ENCODE results near the gene SARM1. TPM values are rescaled to one million over a fixed set of nuclear protein-coding genes. Genes with fewer than 3 reads are reported as not detected.

SARM1 gene
- total RNA-seq, 1 donor from 2014 or later: 14.1 TPM

- Histone ChIP-seq H3K36me3 (no peaks in the 10 kb centered on the region), H3K27me3 (ENCODE audit: low read depth) (no peaks in the 10 kb centered on the region), H3K4me3 (peak overlapping the region; percentile 25), H3K9me3 (no peaks in the 10 kb centered on the region), H3K4me1 (peaks cover 32% of the 10 kb centered on the region), H3K27ac (peak overlapping the region; percentile 44)
- intact Hi-C loops (cut with DNase I): no loop called here
- DNase-seq (peak; percentile 76), ATAC-seq (peak; percentile 45 to 46)
- TF ChIP-seq CTCF (IDR thresholded peaks at IDR 0.05): peak; percentile 23
These were observed 9.8 kb downstream of the SARM1 start for GRCh38 chr17:28381141-28381825.

DNA sequence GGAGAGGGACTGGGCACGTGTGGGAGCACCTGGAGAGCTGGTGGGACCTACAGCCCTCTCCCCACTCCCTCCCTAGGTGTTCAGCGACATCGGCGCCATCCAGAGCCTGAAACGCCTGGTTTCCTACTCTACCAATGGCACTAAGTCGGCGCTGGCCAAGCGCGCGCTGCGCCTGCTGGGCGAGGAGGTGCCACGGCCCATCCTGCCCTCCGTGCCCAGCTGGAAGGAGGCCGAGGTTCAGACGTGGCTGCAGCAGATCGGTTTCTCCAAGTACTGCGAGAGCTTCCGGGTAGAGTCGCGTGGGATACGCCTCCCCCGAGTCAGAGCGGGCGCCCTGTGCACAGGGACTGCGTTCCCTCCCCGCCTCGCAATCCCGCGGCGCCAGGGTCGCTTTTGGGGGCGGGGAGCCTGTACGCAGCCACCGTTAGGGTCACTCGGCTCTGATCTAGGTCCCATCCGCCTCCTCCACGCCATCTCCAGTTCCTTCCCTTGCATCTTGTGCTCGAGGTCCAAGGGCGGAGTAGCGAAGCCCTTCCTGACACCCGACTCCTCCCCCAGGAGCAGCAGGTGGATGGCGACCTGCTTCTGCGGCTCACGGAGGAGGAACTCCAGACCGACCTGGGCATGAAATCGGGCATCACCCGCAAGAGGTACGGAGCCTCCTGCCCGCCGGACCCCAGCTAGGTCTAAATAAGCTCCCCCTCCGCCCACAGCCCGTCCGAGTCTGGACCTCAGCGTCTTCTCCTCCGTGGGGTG lies 13.0 kb downstream of the SARM1 start:
- peak; percentile 88 for DNase-seq
- H3K4me1 ChIP-seq: peaks cover 32% of the 10 kb centered on the region
- H3K27ac ChIP-seq: peak overlapping the region; percentile 66
- peak; percentile 91 to 93 for ATAC-seq
- TF ChIP-seq CTCF (IDR thresholded peaks at IDR 0.05): no peak
- intact Hi-C loops (cut with DNase I): no loop called here
- H3K4me3 ChIP-seq: peak overlapping the region; percentile 65
- no peaks in the 10 kb centered on the region for H3K27me3 ChIP-seq (ENCODE audit: low read depth)
- no peaks in the 10 kb centered on the region for H3K9me3 ChIP-seq
- peaks cover 28% of the 10 kb centered on the region for H3K36me3 ChIP-seq

GRCh38 chr17:28385037-28385400 lies 13.5 kb downstream of the SARM1 start:
- ATAC-seq (peak; percentile 44 to 59), DNase-seq (peak; percentile 66)
- peaks cover 32% of the 10 kb centered on the region for H3K4me1 ChIP-seq
- no peaks in the 10 kb centered on the region for H3K27me3 ChIP-seq (ENCODE audit: low read depth)
- H3K36me3 ChIP-seq: peaks cover 34% of the 10 kb centered on the region
- H3K4me3 ChIP-seq: peak overlapping the region; percentile 65
- no peaks in the 10 kb centered on the region for H3K9me3 ChIP-seq
- H3K27ac ChIP-seq: peak overlapping the region; percentile 66
- intact Hi-C loops (cut with DNase I): no loop called here
- no peak for TF ChIP-seq CTCF (IDR thresholded peaks at IDR 0.05)

DNA sequence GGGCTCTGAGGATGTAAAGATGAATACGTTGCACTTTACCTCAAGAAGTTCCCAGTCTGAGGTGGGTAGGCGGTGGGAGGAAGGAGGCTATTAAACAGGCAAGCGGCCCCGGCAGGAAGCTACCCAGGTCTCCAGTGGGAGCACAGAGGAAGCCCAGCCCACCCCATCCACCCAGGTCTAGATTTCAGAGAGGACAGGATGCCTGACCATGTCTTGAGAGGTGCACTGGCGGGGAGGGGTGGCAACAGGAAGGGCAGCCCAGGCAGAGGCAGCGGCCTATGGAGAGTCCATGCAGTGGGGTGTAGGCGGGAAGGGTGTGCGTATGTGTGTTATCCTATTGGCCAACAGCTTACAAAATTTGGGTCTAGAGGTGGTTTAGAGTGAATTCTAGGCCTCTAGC lies 13.9 kb downstream of the SARM1 start:
- peak overlapping the region; percentile 66 for H3K27ac ChIP-seq
- no peak for TF ChIP-seq CTCF (IDR thresholded peaks at IDR 0.05)
- H3K27me3 ChIP-seq (ENCODE audit: low read depth): no peaks in the 10 kb centered on the region
- peaks cover 38% of the 10 kb centered on the region for H3K36me3 ChIP-seq
- peak; percentile 49 for DNase-seq
- H3K4me3 ChIP-seq: peak overlapping the region; percentile 65
- peaks cover 30% of the 10 kb centered on the region for H3K4me1 ChIP-seq
- ATAC-seq: no peak
- intact Hi-C loops (cut with DNase I): no loop called here
- H3K9me3 ChIP-seq: no peaks in the 10 kb centered on the region

DNA sequence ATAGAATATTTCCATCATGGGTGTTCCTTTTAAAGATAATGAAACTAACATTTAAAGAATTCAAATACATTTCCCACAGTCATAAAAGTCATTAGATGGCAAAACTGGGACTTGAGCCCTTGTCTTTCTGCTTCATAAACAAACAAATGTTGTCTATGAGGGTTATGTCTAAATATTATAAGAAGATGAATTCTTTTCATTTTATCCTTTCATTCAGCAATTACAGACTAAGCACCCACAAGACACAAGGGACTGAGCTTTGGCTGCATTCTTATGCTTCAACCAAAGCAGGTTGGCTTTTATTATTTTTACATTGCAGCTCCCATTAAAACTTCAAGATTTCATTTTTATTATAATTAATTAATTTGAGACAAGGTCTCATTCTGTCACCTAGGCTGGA lies 14.9 kb downstream of the SARM1 start:
- no peak for DNase-seq
- no peak for TF ChIP-seq CTCF (IDR thresholded peaks at IDR 0.05)
- Histone ChIP-seq H3K9me3 (no peaks in the 10 kb centered on the region), H3K36me3 (peaks cover 48% of the 10 kb centered on the region), H3K4me1 (peaks cover 21% of the 10 kb centered on the region), H3K4me3 (no peak overlapping the region), H3K27ac (no peak overlapping the region), H3K27me3 (ENCODE audit: low read depth) (no peaks in the 10 kb centered on the region)
- intact Hi-C loops (cut with DNase I): no loop called here
- ATAC-seq: no peak

All from lower lobe of right lung (tissue), 2 donors.